IPS-11a (cell line): ENCODE measurements around the gene FAM237B.
"Not testable (repeated sequence)": the region's sequence is repeated elsewhere in the genome, so short reads cannot be mapped to it uniquely, and the experiment has no call there.

Experiments
- H3K4me3 ChIP-seq: one replicate; pipeline ENCODE4 v1.5.1; 2013; ENCODE audit warnings: low read depth, low read length, control low read depth

Gene FAM237B

GRCh38 chr7:90320801-90321494 is at the start of gene FAM237B:
TSS of gene FAM237B (minus strand) at chr7:90321304. CDS start at chr7:90319748, 1,556 bp downstream.
- peak within 1 kb of the TSS; percentile 35 for H3K4me3 ChIP-seq

GRCh38 chr7:90351987-90352386 is 30.9 kb upstream of the FAM237B start:
- no peak overlapping the region for H3K4me3 ChIP-seq

GRCh38 chr7:90350032-90350431 is 28.9 kb upstream of the FAM237B start:
- not testable (repeated sequence) for H3K4me3 ChIP-seq

GRCh38 chr7:90349305-90349704 is 28.2 kb upstream of the FAM237B start:
- no peak overlapping the region for H3K4me3 ChIP-seq

- H3K4me3 ChIP-seq, result no peak overlapping the region
Measured at GRCh38 chr7:90347759-90348158, 26.7 kb upstream of the FAM237B start.

GRCh38 chr7:90346336-90347125 is 25.4 kb upstream of the FAM237B start, which contains the start of gene GTPBP10:
TSS of gene GTPBP10 (plus strand) at chr7:90346716. CDS start at chr7:90346742, 26 bp downstream.
- peak within 1 kb of the TSS; percentile 94 for H3K4me3 ChIP-seq

- H3K4me3 ChIP-seq, result peak overlapping the region; percentile 94
Measured at GRCh38 chr7:90345595-90346335, 24.7 kb upstream of the FAM237B start.

GRCh38 chr7:90345016-90345415 is 23.9 kb upstream of the FAM237B start:
- H3K4me3 ChIP-seq, result no peak overlapping the region

- no peak overlapping the region for H3K4me3 ChIP-seq
Measured at GRCh38 chr7:90337106-90337505, 16.0 kb upstream of the FAM237B start.

GRCh38 chr7:90334926-90335325 is 13.8 kb upstream of the FAM237B start:
- H3K4me3 ChIP-seq, result not testable (repeated sequence)

- H3K4me3 ChIP-seq, result no peak overlapping the region
Measured at GRCh38 chr7:90334193-90334843, 13.2 kb upstream of the FAM237B start.

- no peak overlapping the region for H3K4me3 ChIP-seq
Measured at GRCh38 chr7:90326500-90326899, 5.4 kb upstream of the FAM237B start.

- no peak overlapping the region for H3K4me3 ChIP-seq
Measured at GRCh38 chr7:90322837-90323236, 1.7 kb upstream of the FAM237B start.

- H3K4me3 ChIP-seq, result no peak overlapping the region
Measured at GRCh38 chr7:90320418-90320800, 695 bp downstream of the FAM237B start.

- no peak overlapping the region for H3K4me3 ChIP-seq
Measured at GRCh38 chr7:90320014-90320413, 1.1 kb downstream of the FAM237B start.

GRCh38 chr7:90313907-90314306 is 7.2 kb downstream of the FAM237B start:
- no peak overlapping the region for H3K4me3 ChIP-seq

GRCh38 chr7:90312745-90313144 is 8.4 kb downstream of the FAM237B start:
- H3K4me3 ChIP-seq, result no peak overlapping the region

- H3K4me3 ChIP-seq, result no peak overlapping the region
Measured at GRCh38 chr7:90311175-90311574, 9.9 kb downstream of the FAM237B start.

- no peak overlapping the region for H3K4me3 ChIP-seq
Measured at GRCh38 chr7:90309872-90310271, 11.2 kb downstream of the FAM237B start.

- no peak overlapping the region for H3K4me3 ChIP-seq
Measured at GRCh38 chr7:90303241-90303640, 17.9 kb downstream of the FAM237B start.
